Left lobe of liver (tissue), 2 donors: ENCODE data around the gene SLC6A8. TPM values are rescaled to one million over a fixed set of nuclear protein-coding genes. Genes with fewer than 3 reads are reported as not detected.
"Not testable (repeated sequence)": the region's sequence is repeated elsewhere in the genome, so short reads cannot be mapped to it uniquely, and the experiment has no call there.

Experiments
- ATAC-seq: fragments of 200-7000 bp; cut with Tn5 transposase; one replicate; pipeline ENCODE4 v1.9.1; 2020; ENCODE audit warnings: mild to moderate bottlenecking, moderate library complexity
- DNase-seq: peaks from one replicate; pipeline ENCODE4 v3.0.0-alpha.2; 2020; ENCODE audit warnings: low spot score
- total RNA-seq: library from RNA; stranded (reverse); gene quantifications from one replicate; pipeline ENCODE4 v1.2.1, GENCODE V29; 2021
- donor health status: DM: no; HTN: no; CAD: no; lungs with moderate emphysema.
- donor health status: DM: no; HTN: yes; CAD: no.

The SLC6A8 gene
- total RNA-seq, 1 donor from 2014 or later = 3.2 TPM

DNA sequence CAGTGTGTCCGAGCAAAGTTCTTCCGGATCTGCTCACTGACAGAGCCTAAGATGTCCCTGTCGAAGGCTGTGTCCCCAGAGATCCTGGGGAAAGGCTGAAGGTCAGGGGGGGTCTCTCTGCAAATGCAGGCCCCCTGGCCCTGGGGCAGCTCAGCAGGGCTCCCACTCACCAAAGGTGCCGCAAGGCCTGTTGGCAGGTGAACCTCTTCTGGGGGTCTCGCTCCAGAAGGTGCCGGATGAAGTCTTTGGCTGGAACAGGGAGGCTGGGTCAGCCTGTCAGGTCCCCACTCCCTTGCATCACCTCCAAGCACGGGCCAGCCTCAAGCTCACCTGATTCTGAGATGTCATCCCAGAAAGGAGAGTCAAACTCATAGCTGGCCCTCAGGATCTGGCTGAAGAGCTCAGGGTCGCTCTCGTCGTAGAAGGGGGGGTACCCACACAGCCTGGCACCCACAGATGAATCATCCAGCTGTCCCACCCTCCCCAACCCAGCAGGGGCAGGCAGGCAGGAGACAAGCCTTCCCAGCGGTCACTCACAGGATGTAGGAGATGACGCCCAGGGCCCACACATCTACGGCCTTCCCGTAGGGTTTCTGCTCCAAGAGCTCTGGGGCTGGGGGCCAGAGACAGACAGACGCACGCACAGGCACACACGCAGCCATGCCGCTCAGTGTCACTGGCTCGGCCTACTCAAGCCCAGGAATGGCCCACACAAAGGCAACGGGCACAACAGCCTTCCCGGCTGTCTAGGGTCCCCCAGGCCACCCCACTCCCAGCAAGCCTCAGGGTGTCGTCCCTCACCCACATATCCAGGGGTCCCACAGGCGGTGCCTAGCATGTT is 16.8 kb upstream of the SLC6A8 start:
- ATAC-seq (no peak), DNase-seq (no peak)

GRCh38 chrX:153671589-153672530 is 15.9 kb upstream of the SLC6A8 start:
- ATAC-seq = no peak
- DNase-seq = no peak

- ATAC-seq = no peak
- DNase-seq = no peak
Observed at GRCh38 chrX:153672531-153673427, 14.9 kb upstream of the SLC6A8 start.

GRCh38 chrX:153673428-153674218 is 14.1 kb upstream of the SLC6A8 start, which contains the start of gene PNCK:
PNCK (minus strand) TSS chrX:153673813; CDS start chrX:153673076, 737 bp downstream.
- no peak for DNase-seq
- no peak for ATAC-seq

DNA sequence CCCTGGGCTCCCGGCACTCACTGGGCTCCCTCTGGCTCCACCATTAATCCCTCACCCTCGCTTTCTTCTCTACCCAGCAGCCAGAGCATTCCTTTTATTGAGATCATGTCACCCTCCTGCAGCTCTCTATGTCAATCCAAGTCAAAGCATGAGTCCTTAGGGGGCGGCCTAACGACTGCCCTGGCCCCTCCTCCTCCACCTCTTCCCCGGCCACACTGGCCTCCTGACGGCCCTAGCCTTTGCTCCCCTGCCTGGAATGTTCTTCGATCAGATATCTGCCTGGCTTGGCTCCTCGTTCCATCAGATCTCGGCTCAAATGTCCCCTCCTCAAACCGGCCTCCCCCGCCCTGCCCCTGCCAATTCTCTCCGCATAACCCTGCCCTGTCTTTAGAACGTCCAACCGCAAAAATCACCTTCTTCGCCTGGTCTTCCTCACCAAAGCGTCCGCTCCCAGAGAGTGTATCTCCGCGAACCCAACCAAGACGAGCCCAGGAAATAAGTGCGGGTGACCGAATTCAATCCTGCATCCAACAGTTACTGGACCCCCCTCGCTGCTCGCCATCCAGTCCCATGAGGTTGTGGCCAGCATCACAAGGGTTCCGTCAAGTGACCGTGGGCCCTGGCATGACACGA is 13.4 kb upstream of the SLC6A8 start:
- DNase-seq = no peak
- ATAC-seq = no peak

DNA sequence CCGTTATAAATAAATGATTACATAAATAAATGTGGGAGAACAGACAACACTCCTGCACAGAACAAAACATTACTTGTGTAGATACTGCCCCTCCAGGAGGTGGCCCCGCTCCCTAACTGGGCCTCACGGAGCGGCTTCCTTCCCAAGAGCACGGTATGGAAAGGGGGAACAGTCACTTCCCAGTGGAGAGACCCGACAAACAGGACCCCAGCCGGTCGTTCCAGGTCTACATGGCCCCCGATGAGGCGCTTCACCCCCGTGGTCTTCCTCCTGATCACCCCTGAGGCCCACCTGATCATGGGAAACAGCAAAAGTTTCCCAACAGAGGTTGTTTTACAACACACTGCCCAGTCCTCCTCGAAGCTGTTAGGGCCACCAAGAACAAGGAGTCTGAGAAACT is 6.6 kb upstream of the SLC6A8 start:
- ATAC-seq = no peak
- DNase-seq = no peak

DNA sequence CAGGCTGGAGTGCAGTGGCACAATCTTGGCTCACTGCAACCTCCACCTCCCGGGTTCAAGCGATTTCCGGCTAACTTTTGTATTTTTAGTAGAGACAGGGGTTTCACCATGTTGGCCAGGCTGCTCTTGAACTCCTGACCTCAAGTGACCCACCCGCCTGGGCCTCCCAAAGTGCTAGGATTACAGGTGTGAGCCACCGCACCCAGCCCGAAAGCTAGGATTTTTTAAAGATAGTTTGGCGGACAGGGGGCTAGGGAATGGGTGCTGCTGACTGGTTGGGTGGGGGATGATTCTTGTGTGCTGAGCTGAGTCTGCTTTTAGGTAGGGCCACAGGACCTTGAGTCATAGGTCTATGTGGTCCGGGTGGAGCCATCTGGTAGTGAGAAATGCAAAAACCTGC is 4.2 kb upstream of the SLC6A8 start:
- ATAC-seq, DNase-seq: not testable (repeated sequence)

GRCh38 chrX:153684467-153685155 is 3.1 kb upstream of the SLC6A8 start:
- DNase-seq (no peak), ATAC-seq (no peak)

- no peak for DNase-seq
- no peak for ATAC-seq
Observed at GRCh38 chrX:153685156-153685536, 2.6 kb upstream of the SLC6A8 start.

DNA sequence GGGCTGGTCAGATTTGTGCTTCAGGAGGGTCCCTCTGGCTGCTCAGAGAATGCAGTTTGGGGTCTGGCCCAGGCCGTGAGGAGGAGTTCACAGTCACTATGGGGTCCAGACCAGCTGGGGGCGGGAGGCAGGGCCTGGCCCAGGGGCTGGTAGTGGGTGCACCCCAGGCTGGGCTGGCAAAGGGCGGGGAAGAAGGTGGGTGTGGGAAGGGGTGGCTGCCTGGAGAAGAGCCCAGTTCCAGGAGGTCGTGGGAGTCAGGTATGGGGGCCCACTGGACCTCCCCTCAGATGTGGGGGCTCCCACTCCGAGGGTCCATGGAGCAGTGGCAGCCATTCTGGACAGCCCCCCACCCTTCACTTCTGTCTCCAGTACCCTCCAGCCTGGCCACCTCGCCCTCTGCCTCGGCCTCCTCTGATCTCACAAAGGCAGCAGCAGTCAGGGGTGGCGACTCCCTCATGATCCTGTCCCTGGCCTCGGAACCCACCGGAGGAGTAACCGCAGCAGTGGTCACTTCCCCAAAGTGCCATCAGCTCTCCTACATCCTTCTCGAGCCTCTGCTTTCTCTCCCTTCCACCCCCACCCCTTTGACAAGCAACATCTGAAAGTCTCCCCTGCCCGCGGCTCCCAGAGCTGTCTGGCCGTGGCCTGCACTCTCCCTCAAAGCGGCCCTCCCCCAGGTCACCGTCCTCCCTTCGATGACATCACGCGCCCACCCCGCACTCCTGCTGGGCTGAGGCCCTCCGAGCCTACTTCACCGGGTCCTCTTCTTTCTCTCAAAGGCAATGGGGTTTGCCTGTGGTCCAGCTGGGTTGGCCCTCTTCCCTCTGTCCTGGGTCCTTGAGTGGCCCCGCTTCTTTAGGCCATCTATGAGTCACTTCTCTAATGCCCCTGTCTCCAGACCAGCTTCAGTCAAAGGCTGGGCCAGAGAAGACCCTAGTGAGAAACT is 1.7 kb upstream of the SLC6A8 start:
- ATAC-seq (no peak), DNase-seq (no peak)

DNA sequence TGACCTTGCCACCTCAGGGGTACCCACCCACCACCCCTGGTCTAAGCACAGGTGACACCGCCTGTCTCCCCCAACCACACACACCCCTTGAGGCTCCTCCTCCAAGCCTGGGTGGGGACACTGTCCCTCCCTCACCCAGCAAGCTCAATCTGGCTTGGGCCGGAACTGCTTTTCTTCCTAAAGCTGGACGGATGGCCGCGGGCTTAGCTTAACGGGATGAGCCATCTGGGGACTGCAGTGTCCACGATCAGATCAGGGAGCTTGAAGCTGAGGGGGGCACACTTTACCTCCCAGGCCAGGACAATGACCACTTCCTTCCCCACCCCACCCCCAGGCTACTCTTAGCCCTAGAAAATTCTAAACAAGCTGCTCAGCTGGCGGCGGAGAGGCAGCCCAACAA is 1.0 kb upstream of the SLC6A8 start:
- ATAC-seq (no peak), DNase-seq (no peak)

DNA sequence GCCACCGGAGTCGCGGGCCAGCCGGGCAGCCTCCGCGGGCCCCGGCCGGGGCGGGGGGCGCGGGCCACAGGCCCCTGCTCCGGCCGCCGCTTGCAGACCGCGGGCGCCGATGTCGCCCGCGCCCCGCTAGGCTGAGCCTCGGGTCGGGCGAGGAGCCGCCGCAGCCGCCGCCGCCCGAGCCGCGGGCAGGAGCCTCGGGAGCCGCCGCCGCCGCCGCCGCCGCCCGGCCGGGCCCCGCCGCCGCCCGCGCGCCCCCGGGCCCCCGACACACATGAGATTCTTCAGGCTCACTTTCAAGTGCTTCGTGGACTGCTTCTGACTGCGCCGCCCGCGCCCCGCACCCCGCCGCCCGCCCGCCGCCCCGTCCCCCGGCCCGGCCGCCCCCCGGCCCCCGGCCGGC is 345 bp downstream of the SLC6A8 start:
- ATAC-seq (no peak), DNase-seq (no peak)

DNA sequence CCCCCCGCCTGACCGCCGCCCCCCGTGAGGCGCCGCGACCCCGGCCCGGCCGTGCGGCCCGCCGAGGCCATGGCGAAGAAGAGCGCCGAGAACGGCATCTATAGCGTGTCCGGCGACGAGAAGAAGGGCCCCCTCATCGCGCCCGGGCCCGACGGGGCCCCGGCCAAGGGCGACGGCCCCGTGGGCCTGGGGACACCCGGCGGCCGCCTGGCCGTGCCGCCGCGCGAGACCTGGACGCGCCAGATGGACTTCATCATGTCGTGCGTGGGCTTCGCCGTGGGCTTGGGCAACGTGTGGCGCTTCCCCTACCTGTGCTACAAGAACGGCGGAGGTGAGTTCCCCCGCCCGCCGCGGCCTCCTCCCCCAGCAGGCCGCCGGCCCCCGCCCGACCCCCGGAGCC is 780 bp downstream of the SLC6A8 start:
- DNase-seq (no peak), ATAC-seq (no peak)

- DNase-seq (no peak), ATAC-seq (no peak)
Observed at GRCh38 chrX:153688911-153689590, 1.3 kb downstream of the SLC6A8 start.

DNA sequence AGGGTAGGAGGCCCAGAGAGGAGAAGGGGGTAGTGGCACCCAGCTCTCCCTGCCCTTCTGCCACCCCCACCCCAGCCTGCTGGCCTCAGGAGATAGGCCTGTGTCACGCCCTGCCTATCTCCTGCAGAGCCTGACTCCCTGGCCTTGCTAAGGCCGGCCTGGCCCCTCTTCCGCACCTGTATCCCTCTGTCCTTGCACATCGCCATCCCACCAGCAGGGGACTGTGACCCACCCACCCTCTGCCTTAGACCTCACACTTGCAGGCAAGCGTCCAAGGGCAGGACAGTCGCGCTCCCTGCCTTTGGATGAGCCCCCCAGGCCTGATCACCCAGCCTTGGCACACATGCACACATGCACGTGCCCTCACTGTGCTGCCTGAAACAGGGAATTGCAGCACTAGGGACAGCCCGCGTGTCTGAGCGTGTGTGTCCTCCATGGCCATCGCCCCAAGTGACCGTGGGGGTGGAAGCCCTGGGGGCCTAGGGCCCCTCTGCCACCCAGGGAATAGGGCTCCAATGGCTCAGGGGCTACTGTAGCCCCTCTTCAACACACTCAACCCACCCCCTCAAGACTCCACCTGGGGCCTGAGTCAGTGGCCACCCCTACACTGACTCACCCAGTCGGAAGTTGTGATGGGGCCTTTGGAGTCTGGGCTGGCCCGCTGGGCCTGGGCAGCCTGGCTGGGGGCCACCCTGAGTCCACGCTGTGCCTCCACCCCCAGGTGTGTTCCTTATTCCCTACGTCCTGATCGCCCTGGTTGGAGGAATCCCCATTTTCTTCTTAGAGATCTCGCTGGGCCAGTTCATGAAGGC is 2.1 kb downstream of the SLC6A8 start:
- DNase-seq = no peak
- no peak for ATAC-seq

GRCh38 chrX:153690466-153690865 is 2.7 kb downstream of the SLC6A8 start:
- ATAC-seq (no peak), DNase-seq (no peak)
